BLaER1 treated with 17β-estradiol and CSF1 and Interleukin-3, amounts not matched to agents 10 nM and 100 nM (cell line): Measurements from ENCODE around the gene PIK3C2B.

Experiments
- H3K27ac ChIP-seq, 11 experiments: shearing (Covaris generic); formaldehyde crosslinking; 2 replicates each; pipeline ENCODE4 v1.8.1; 2022
- H3K27me3 ChIP-seq, 11 experiments: shearing (Covaris generic); formaldehyde crosslinking; 2 replicates each; pipeline ENCODE4 v1.8.1; 2022
- H3K36me3 ChIP-seq, 11 experiments: shearing (Covaris generic); formaldehyde crosslinking; 2 replicates each; pipeline ENCODE4 v1.8.1; 2022
- H3K4me1 ChIP-seq, 10 experiments: shearing (Covaris generic); formaldehyde crosslinking; 2 replicates each; pipeline ENCODE4 v1.8.1; 2022
- H3K4me2 ChIP-seq, 11 experiments: shearing (Covaris generic); formaldehyde crosslinking; 2 replicates each; pipeline ENCODE4 v1.8.1; 2022
- H3K4me3 ChIP-seq, 10 experiments: shearing (Covaris generic); formaldehyde crosslinking; 2 replicates each; pipeline ENCODE4 v1.8.1; 2022
- H3K9ac ChIP-seq, 11 experiments: shearing (Covaris generic); formaldehyde crosslinking; 2 replicates each; pipeline ENCODE4 v1.8.1; 2022
- H3K9me3 ChIP-seq, 11 experiments: shearing (Covaris generic); formaldehyde crosslinking; replicated peaks in 1 of 11; 2 replicates each; pipeline ENCODE4 v1.8.1; 2022
- H4K20me1 ChIP-seq, 11 experiments: shearing (Covaris generic); formaldehyde crosslinking; 2 replicates each; pipeline ENCODE4 v1.8.1; 2022
- Cebpa-rat ChIP-seq, 11 experiments: shearing (Covaris generic); IDR thresholded peaks; 2 replicates each; pipeline ENCODE4 v1.8.1; 2022

PIK3C2B gene

GRCh38 chr1:204513117-204513716, 18.6 kb upstream of the PIK3C2B start:
- Histone ChIP-seq H3K4me3 (peak overlapping the region; percentile 20 to 59 (median 36); a peak in 14 of 20 replicates), H3K27ac (peak overlapping the region; percentile 95 to 100 (median 99))

DNA sequence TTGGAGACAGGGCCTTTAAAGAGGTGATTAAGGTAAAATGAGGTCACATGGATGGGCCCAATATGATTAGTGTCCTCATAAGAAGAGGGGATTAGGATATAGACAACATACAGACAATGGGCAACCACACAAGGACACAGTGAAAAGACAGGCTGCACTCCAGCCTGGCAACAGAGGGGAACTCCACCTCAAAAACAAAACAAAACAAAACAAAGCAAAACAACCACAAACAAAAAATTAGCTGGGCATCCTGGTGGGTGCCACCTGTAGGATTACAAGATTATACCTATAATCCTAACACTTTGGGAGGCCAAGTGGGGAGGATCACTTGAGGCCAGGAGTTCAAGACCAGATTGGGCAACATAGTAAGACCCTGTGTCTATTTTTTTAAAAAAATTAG, 16.8 kb upstream of the PIK3C2B start:
- H3K4me1 ChIP-seq, result peaks cover 62 to 79% (median 71%) of the 10 kb centered on the region in 10 experiments
- H3K36me3 ChIP-seq, result no peaks in the 10 kb centered on the region
- H3K4me3 ChIP-seq, result no peak overlapping the region; a peak in 1 of 20 replicates
- TF ChIP-seq Cebpa-rat (IDR thresholded peaks at IDR 0.05), result no peak
- peak overlapping the region in 10 of 11 experiments; percentile 14 to 95 (median 80); a peak in 15 of 22 replicates for H3K4me2 ChIP-seq
- H4K20me1 ChIP-seq, result no peaks in the 10 kb centered on the region
- peak overlapping the region in 2 of 11 experiments; percentile 4 to 86; a peak in 5 of 22 replicates for H3K9ac ChIP-seq
- H3K9me3 ChIP-seq, result peaks cover 0 to 27% (median 9%) of the 10 kb centered on the region in 11 experiments; a peak in 14 of 22 replicates
- peak overlapping the region; percentile 95 to 100 (median 99); a peak in 21 of 22 replicates for H3K27ac ChIP-seq
- H3K27me3 ChIP-seq, result no peaks in the 10 kb centered on the region

More at GRCh38 chr1:204513117-204513716, 18.6 kb upstream of the PIK3C2B start:
- no peaks in the 10 kb centered on the region for H4K20me1 ChIP-seq
- peak overlapping the region; percentile 86 to 98 (median 96) for H3K9ac ChIP-seq
- peaks cover 63 to 83% (median 75%) of the 10 kb centered on the region in 10 experiments for H3K4me1 ChIP-seq
- H3K36me3 ChIP-seq, result peaks cover 5 to 10% (median 9%) of the 10 kb centered on the region in 11 experiments; a peak in 18 of 22 replicates
- no peaks in the 10 kb centered on the region for H3K27me3 ChIP-seq
- H3K4me2 ChIP-seq, result peak overlapping the region; percentile 76 to 95 (median 86)
- no peak for TF ChIP-seq Cebpa-rat (IDR thresholded peaks at IDR 0.05)
- H3K9me3 ChIP-seq, result peaks cover 0 to 29% (median 9%) of the 10 kb centered on the region in 11 experiments; a peak in 14 of 22 replicates

DNA sequence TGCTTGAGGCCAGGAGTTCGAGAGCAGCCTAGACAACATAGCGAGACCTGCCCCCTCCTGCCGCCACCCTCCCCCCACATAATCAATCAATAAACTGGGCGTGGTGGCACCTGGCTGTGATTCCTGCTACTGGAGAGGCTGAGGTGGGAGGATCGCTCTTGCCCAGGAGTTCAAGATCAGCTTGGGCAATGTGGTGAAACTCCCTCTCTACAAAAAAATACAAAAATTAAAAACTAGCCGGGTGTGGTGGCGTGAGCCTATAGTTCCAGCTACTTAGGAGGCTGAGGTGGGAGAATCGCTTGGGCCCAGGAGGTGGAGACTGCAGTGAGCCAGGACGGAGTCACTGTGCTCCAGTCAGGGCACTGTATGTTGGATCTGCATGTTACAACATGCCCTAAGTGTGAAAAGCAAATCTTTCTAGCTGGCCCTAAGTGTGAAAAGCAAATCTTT, 14.6 kb upstream of the PIK3C2B start:
- Histone ChIP-seq H3K4me1 (peaks cover 62 to 81% (median 71%) of the 10 kb centered on the region in 10 experiments), H4K20me1 (no peaks in the 10 kb centered on the region), H3K4me2 (peak overlapping the region in 6 of 11 experiments; percentile 10 to 90 (median 34); a peak in 9 of 22 replicates)

GRCh38 chr1:204507317-204508105, 12.9 kb upstream of the PIK3C2B start:
- Histone ChIP-seq H3K9me3 (peaks cover 0 to 27% (median 9%) of the 10 kb centered on the region in 11 experiments; a peak in 14 of 22 replicates), H3K4me3 (peak overlapping the region; percentile 51 to 72 (median 64)), H3K9ac (peak overlapping the region; percentile 76 to 85 (median 83)), H3K27me3 (no peaks in the 10 kb centered on the region), H3K36me3 (no peaks in the 10 kb centered on the region), H3K4me2 (peak overlapping the region; percentile 72 to 91 (median 82)), H3K27ac (peak overlapping the region; percentile 81 to 94 (median 89)), H4K20me1 (no peaks in the 10 kb centered on the region), H3K4me1 (peaks cover 64 to 86% (median 73%) of the 10 kb centered on the region in 10 experiments)
- TF ChIP-seq Cebpa-rat (IDR thresholded peaks at IDR 0.05), result peak in 2 of 11 experiments; percentile 3 to 32; a peak in 4 of 22 replicates

More for the DNA sequence above, 14.6 kb upstream of the PIK3C2B start:
- Histone ChIP-seq H3K27me3 (no peaks in the 10 kb centered on the region), H3K9me3 (peaks cover 0 to 27% (median 9%) of the 10 kb centered on the region in 11 experiments; a peak in 14 of 22 replicates), H3K9ac (no peak overlapping the region; a peak in 1 of 22 replicates), H3K36me3 (no peaks in the 10 kb centered on the region), H3K27ac (peak overlapping the region; percentile 9 to 94 (median 57); a peak in 17 of 22 replicates), H3K4me3 (no peak overlapping the region)
- no peak for TF ChIP-seq Cebpa-rat (IDR thresholded peaks at IDR 0.05)

GRCh38 chr1:204506969-204507316, 12.3 kb upstream of the PIK3C2B start:
- peaks cover 58 to 80% (median 69%) of the 10 kb centered on the region in 10 experiments for H3K4me1 ChIP-seq
- H3K9me3 ChIP-seq, result peaks cover 0 to 24% (median 9%) of the 10 kb centered on the region in 11 experiments; a peak in 14 of 22 replicates
- peak; percentile 68 to 100 (median 96) for TF ChIP-seq Cebpa-rat (IDR thresholded peaks at IDR 0.05)
- H3K4me2 ChIP-seq, result peak overlapping the region; percentile 72 to 91 (median 82)
- H3K4me3 ChIP-seq, result peak overlapping the region; percentile 51 to 72 (median 64)
- peak overlapping the region; percentile 81 to 94 (median 89) for H3K27ac ChIP-seq
- H3K36me3 ChIP-seq, result no peaks in the 10 kb centered on the region
- no peaks in the 10 kb centered on the region for H3K27me3 ChIP-seq
- H4K20me1 ChIP-seq, result no peaks in the 10 kb centered on the region
- H3K9ac ChIP-seq, result peak overlapping the region; percentile 76 to 85 (median 83)

- Histone ChIP-seq H4K20me1 (no peaks in the 10 kb centered on the region), H3K27me3 (no peaks in the 10 kb centered on the region), H3K4me1 (peaks cover 53 to 78% (median 64%) of the 10 kb centered on the region in 10 experiments), H3K4me2 (peak overlapping the region; percentile 72 to 91 (median 82)), H3K4me3 (peak overlapping the region; percentile 51 to 72 (median 64)), H3K36me3 (no peaks in the 10 kb centered on the region), H3K9ac (peak overlapping the region; percentile 76 to 85 (median 83)), H3K9me3 (peaks cover 0 to 22% (median 9%) of the 10 kb centered on the region in 11 experiments; a peak in 14 of 22 replicates), H3K27ac (peak overlapping the region; percentile 81 to 94 (median 89))
- no peak for TF ChIP-seq Cebpa-rat (IDR thresholded peaks at IDR 0.05)
These were observed 11.8 kb upstream of the PIK3C2B start for GRCh38 chr1:204506201-204506968.

DNA sequence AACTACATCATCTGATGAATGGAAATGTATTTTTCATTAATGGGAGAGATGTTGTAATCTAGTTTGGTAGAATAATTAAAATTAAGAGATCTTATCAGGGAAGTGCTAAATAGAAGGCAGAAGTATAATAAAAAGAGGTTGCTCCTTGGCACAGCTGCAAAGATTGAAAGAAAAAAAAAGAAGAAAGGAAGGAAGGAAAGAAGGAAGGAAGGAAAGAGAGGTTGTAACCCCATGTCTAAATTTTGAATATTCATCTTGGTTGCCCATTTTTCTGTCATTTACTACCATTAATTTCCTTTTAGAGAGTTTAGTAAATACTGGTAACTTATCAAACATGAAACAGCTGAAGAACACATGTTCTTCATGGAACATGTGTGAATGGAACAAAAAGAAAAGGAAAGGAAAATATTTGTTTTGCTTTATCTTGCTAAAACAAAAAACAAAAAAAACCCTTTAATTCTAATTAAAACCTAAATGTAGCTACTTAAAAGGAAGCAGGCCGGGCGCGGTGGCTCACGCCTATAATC, 11.1 kb upstream of the PIK3C2B start:
- H3K4me2 ChIP-seq, result peak overlapping the region; percentile 72 to 91 (median 82)
- H3K27me3 ChIP-seq, result no peaks in the 10 kb centered on the region
- H3K4me1 ChIP-seq, result peaks cover 48 to 74% (median 58%) of the 10 kb centered on the region in 10 experiments
- H3K9me3 ChIP-seq, result peaks cover 0 to 16% (median 9%) of the 10 kb centered on the region in 11 experiments; a peak in 14 of 22 replicates
- H3K4me3 ChIP-seq, result peak overlapping the region; percentile 51 to 72 (median 64)
- no peaks in the 10 kb centered on the region for H3K36me3 ChIP-seq
- H4K20me1 ChIP-seq, result no peaks in the 10 kb centered on the region
- no peak for TF ChIP-seq Cebpa-rat (IDR thresholded peaks at IDR 0.05)
- peak overlapping the region; percentile 76 to 85 (median 83) for H3K9ac ChIP-seq
- peak overlapping the region; percentile 81 to 94 (median 89) for H3K27ac ChIP-seq
